HepG2 (cell line): ENCODE data around the gene PXT1. TPM values are rescaled to one million over a fixed set of nuclear protein-coding genes. Genes with fewer than 3 reads are reported as not detected.

ENCODE experiments used
- DNMT3B ChIP-seq: conservative IDR thresholded peaks from 2 replicates; pipeline ENCODE4 v1.6.1; 2016; ENCODE audit warnings: missing biosample characterization, control low read depth
- HHEX ChIP-seq: IDR thresholded peaks from 2 replicates; pipeline ENCODE4 v1.6.1; 2016; ENCODE audit warnings: control low read depth
- HNF4A ChIP-seq: sonication (generic); formaldehyde crosslinking; IDR thresholded peaks from 2 replicates; pipeline ENCODE4 v1.4.0; 2020; ENCODE audit warnings: missing genetic modification reagents
- HNRNPL ChIP-seq: fragments of 200-400 bp; formaldehyde crosslinking; IDR thresholded peaks from 2 replicates; pipeline ENCODE4 v1.6.1; 2017; ENCODE audit warnings: mild to moderate bottlenecking, low read depth, low read length
- JDP2 ChIP-seq: sonication (generic); formaldehyde crosslinking; IDR thresholded peaks from 2 replicates; pipeline ENCODE4 v1.8.1; 2022; ENCODE audit warnings: missing genetic modification reagents, borderline replicate concordance
- MED1 ChIP-seq: sonication (generic); formaldehyde crosslinking; IDR thresholded peaks from 2 replicates; pipeline ENCODE4 v1.4.0; 2020; ENCODE audit warnings: missing genetic modification reagents
- NR2F6 ChIP-seq, 2 experiments: IDR thresholded peaks; 2 replicates each; pipeline ENCODE4 v1.6.1; 2016; ENCODE audit warnings: antibody characterized with exemption in 1 of 2, mild to moderate bottlenecking in 1 of 2
- ONECUT2 ChIP-seq: sonication (generic); formaldehyde crosslinking; IDR thresholded peaks from 2 replicates; pipeline ENCODE4 v1.4.0; 2020; ENCODE audit warnings: missing genetic modification reagents
- PHF21A ChIP-seq: sonication (generic); formaldehyde crosslinking; IDR thresholded peaks from 2 replicates; pipeline ENCODE4 v1.5.0; 2020; ENCODE audit warnings: mild to moderate bottlenecking, missing genetic modification reagents
- RAD21 ChIP-seq: fragments of 450-650 bp; formaldehyde crosslinking; IDR thresholded peaks from 2 replicates; pipeline ENCODE4 v1.5.0; 2020; ENCODE audit warnings: mild to moderate bottlenecking
- SMARCC2 ChIP-seq: fragments of 450-650 bp; IDR thresholded peaks from 2 replicates; pipeline ENCODE4 v1.6.1; 2017; ENCODE audit warnings: antibody characterized with exemption, mild to moderate bottlenecking
- SMYD3 ChIP-seq: sonication (generic); formaldehyde crosslinking; IDR thresholded peaks from 2 replicates; pipeline ENCODE4 v1.8.1; 2023; ENCODE audit warnings: mild to moderate bottlenecking, missing genetic modification reagents
- SRSF1 ChIP-seq: fragments of 200-400 bp; formaldehyde crosslinking; optimal IDR thresholded peaks from 2 replicates; pipeline ENCODE3; 2017; ENCODE audit warnings: mild to moderate bottlenecking, low read depth, low read length, moderate library complexity
- YEATS4 ChIP-seq: sonication (generic); formaldehyde crosslinking; IDR thresholded peaks from 2 replicates; pipeline ENCODE4 v1.4.0; 2020; ENCODE audit warnings: missing genetic modification reagents, borderline replicate concordance
- ZFP37 ChIP-seq: sonication (generic); formaldehyde crosslinking; IDR thresholded peaks from 2 replicates; pipeline ENCODE4 v1.4.0; 2020; ENCODE audit warnings: missing genetic modification reagents, borderline replicate concordance
- ZFP41 ChIP-seq: sonication (generic); formaldehyde crosslinking; IDR thresholded peaks from 2 replicates; pipeline ENCODE4 v1.4.0; 2020; ENCODE audit warnings: mild to moderate bottlenecking, missing genetic modification reagents, borderline replicate concordance
- ZNF441 ChIP-seq: sonication (generic); formaldehyde crosslinking; IDR thresholded peaks from 2 replicates; pipeline ENCODE4 v1.7.0; 2021; ENCODE audit warnings: missing genetic modification reagents, borderline replicate concordance
- polyA plus RNA-seq, 8 experiments: library from polyadenylated mRNA; depleted of rRNA in 3 of 8; stranded (reverse) in 7 of 8; unstranded in 1 of 8; fragments of >200 nt; fragmentation: Illumina TruSeq in 4 of 8; extraction: Trizol in 4 of 8; gene quantifications; 2 replicates each; pipeline versions ENCODE4 v1.2.1 to v1.2.3, GENCODE V29; 2011 to 2016; ENCODE audit warnings: low read depth in 4 of 8, missing spikeins in 1 of 8, mixed read lengths in 1 of 8; ENCODE audit not compliant: insufficient read depth in 1 of 8
- total RNA-seq, 5 experiments: library from RNA; depleted of rRNA; stranded (reverse); fragments of >200 nt; fragmentation: Illumina TruSeq; extraction: Trizol; gene quantifications; 2 replicates each; pipeline ENCODE4 v1.2.3, GENCODE V29; 2016; ENCODE audit warnings: low read depth in 1 of 5
- TF ChIP-seq, protein P1 (sequence below): sonication (generic); formaldehyde crosslinking; IDR thresholded peaks from 2 replicates; pipeline ENCODE4 v1.4.0; 2020; ENCODE audit warnings: mild to moderate bottlenecking, missing genetic modification reagents
- TF ChIP-seq, protein P2 (sequence below): sonication (generic); formaldehyde crosslinking; IDR thresholded peaks from 2 replicates; pipeline ENCODE4 v1.8.0; 2022; ENCODE audit warnings: mild to moderate bottlenecking, missing genetic modification reagents
- TF ChIP-seq, protein P3 (sequence below): sonication (generic); formaldehyde crosslinking; IDR thresholded peaks from 2 replicates; pipeline ENCODE4 v1.4.0; 2020; ENCODE audit warnings: missing genetic modification reagents
- TF ChIP-seq, protein P4 (sequence below): sonication (generic); formaldehyde crosslinking; IDR thresholded peaks from 2 replicates; pipeline ENCODE4 v1.4.0; 2020; ENCODE audit warnings: low read depth, mild to moderate bottlenecking, missing genetic modification reagents
- TF ChIP-seq, protein P5 (sequence below), 2 experiments: sonication (generic) in 1 of 2; formaldehyde crosslinking in 1 of 2; IDR thresholded peaks; 2 replicates each; pipeline versions ENCODE4 v1.4.0 to v1.6.1; 2018 to 2020; ENCODE audit warnings: missing genetic modification reagents in 2 of 2, borderline replicate concordance in 1 of 2, low read depth in 1 of 2, mild to moderate bottlenecking in 1 of 2, missing biosample characterization in 1 of 2

The PXT1 gene
- total and polyA plus RNA-seq, 2 of the 13 experiments (the other 11 are each of a cell fraction or from before 2014, with no cell fraction given): 0.04 TPM; not detected in 1

DNA sequence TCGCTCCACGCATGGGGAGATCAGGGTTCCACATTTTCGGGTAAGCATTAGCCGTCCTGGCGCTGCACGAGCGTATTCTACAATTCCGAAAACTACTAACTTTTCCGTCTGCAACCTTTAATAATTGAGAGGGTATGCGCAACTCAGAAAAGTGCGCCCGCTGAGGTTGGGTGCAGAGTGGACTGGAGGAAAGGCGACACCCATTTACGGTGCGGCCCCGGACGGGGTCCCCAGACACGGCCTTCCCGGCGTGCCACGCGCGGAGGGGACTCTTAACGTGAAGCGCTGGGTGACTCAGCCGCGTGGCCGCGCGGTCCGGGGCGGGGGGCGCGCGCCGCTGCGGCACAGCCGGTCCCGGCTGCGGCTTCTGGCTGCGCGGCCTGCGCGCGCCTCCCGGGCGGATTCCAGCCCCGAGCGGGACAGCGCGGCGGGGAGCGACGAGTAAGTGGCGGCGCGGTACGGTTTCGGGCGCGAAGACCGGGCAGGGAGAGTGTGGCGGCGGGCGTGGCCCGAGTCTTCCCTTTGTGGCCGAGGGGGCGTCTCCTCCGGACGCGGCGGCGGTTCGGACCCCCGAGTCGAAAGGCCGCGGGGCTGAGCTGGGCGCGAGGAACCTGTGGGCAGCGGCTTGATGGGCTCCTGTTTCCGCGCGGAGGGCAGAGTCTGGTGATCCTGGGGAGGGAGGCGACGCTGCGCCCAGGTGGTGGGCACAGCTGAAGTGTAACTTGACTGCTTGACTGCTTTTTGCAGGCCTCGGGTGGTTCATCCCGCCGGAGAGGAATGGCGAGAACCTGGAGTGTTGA is at the start of gene PXT1, which contains the start of gene KCTD20 (continued):
- TF ChIP-seq HHEX (CRISPR knock-in tag) (no peak), YEATS4 (CRISPR knock-in tag) (peak; percentile 90), ZNF441 (CRISPR knock-in tag) (peak; percentile 27; the same call in 1 of the 2 replicates), MED1 (CRISPR knock-in tag) (peak; percentile 83), SRSF1 (no peak), PHF21A (CRISPR knock-in tag) (peak; percentile 70; the same call in 1 of the 2 replicates), DNMT3B (CRISPR knock-in tag) (no peak; the same call in 1 of the 2 replicates), SMYD3 (CRISPR knock-in tag) (no peak), ONECUT2 (CRISPR knock-in tag) (peak; percentile 15; the same call in 1 of the 2 replicates), HNF4A (CRISPR knock-in tag) (peak; percentile 29), JDP2 (CRISPR knock-in tag) (0 out of 2 replicates have a peak, but pooled peaks have one; percentile 51), ZFP37 (CRISPR knock-in tag) (no peak; the same call in 1 of the 2 replicates), HNRNPL (peak; percentile 86), NR2F6 (IDR thresholded peaks at IDR 0.05) (peak; percentile 28), NR2F6 (CRISPR knock-in tag; IDR thresholded peaks at IDR 0.05) (0 out of 2 replicates have a peak, but pooled peaks have one; percentile 29), ZFP41 (no peak), RAD21 (peak; percentile 66), SMARCC2 (0 out of 2 replicates have a peak, but pooled peaks have one; percentile 5)
- TF ChIP-seq, protein P1, sequence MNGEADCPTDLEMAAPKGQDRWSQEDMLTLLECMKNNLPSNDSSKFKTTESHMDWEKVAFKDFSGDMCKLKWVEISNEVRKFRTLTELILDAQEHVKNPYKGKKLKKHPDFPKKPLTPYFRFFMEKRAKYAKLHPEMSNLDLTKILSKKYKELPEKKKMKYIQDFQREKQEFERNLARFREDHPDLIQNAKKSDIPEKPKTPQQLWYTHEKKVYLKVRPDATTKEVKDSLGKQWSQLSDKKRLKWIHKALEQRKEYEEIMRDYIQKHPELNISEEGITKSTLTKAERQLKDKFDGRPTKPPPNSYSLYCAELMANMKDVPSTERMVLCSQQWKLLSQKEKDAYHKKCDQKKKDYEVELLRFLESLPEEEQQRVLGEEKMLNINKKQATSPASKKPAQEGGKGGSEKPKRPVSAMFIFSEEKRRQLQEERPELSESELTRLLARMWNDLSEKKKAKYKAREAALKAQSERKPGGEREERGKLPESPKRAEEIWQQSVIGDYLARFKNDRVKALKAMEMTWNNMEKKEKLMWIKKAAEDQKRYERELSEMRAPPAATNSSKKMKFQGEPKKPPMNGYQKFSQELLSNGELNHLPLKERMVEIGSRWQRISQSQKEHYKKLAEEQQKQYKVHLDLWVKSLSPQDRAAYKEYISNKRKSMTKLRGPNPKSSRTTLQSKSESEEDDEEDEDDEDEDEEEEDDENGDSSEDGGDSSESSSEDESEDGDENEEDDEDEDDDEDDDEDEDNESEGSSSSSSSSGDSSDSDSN (CRISPR knock-in tag): peak; percentile 96
- TF ChIP-seq, protein P2, sequence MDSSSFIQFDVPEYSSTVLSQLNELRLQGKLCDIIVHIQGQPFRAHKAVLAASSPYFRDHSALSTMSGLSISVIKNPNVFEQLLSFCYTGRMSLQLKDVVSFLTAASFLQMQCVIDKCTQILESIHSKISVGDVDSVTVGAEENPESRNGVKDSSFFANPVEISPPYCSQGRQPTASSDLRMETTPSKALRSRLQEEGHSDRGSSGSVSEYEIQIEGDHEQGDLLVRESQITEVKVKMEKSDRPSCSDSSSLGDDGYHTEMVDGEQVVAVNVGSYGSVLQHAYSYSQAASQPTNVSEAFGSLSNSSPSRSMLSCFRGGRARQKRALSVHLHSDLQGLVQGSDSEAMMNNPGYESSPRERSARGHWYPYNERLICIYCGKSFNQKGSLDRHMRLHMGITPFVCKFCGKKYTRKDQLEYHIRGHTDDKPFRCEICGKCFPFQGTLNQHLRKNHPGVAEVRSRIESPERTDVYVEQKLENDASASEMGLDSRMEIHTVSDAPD (CRISPR knock-in tag): no peak
- TF ChIP-seq, protein P3, sequence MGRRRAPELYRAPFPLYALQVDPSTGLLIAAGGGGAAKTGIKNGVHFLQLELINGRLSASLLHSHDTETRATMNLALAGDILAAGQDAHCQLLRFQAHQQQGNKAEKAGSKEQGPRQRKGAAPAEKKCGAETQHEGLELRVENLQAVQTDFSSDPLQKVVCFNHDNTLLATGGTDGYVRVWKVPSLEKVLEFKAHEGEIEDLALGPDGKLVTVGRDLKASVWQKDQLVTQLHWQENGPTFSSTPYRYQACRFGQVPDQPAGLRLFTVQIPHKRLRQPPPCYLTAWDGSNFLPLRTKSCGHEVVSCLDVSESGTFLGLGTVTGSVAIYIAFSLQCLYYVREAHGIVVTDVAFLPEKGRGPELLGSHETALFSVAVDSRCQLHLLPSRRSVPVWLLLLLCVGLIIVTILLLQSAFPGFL (CRISPR knock-in tag): no peak
- TF ChIP-seq, protein P4, sequence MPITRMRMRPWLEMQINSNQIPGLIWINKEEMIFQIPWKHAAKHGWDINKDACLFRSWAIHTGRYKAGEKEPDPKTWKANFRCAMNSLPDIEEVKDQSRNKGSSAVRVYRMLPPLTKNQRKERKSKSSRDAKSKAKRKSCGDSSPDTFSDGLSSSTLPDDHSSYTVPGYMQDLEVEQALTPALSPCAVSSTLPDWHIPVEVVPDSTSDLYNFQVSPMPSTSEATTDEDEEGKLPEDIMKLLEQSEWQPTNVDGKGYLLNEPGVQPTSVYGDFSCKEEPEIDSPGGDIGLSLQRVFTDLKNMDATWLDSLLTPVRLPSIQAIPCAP: no peak
- TF ChIP-seq, protein P5, sequence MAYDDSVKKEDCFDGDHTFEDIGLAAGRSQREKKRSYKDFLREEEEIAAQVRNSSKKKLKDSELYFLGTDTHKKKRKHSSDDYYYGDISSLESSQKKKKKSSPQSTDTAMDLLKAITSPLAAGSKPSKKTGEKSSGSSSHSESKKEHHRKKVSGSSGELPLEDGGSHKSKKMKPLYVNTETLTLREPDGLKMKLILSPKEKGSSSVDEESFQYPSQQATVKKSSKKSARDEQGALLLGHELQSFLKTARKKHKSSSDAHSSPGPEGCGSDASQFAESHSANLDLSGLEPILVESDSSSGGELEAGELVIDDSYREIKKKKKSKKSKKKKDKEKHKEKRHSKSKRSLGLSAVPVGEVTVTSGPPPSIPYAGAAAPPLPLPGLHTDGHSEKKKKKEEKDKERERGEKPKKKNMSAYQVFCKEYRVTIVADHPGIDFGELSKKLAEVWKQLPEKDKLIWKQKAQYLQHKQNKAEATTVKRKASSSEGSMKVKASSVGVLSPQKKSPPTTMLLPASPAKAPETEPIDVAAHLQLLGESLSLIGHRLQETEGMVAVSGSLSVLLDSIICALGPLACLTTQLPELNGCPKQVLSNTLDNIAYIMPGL (CRISPR knock-in tag; IDR thresholded peaks at IDR 0.05; ENCODE audit: borderline replicate concordance in 1 of 2, low read depth in 1 of 2): peak; percentile 89 to 95
